Body of pancreas (tissue), 4 donors: ENCODE results near the gene MAST4.

Experiments
- CTCF ChIP-seq, 7 experiments: fragments of 450-650 bp in 4 of 7; fragments of 200-600 bp in 3 of 7; sonication (generic) in 3 of 7; IDR thresholded peaks; one replicate each; pipeline ENCODE4 v1.5.1; 2016 to 2019; ENCODE audit warnings: antibody characterized with exemption in 7 of 7
- POLR2A ChIP-seq, 3 donors: fragments of 450-650 bp; IDR thresholded peaks; one replicate each; pipeline ENCODE4 v1.6.1; 2016; ENCODE audit warnings: antibody characterized with exemption in 3 of 3, mild to moderate bottlenecking in 2 of 3

GRCh38 chr5:66826696-66827095, 230.5 kb downstream of the MAST4 start:
- no peak for TF ChIP-seq CTCF (IDR thresholded peaks at IDR 0.05)
- no peak for TF ChIP-seq POLR2A (IDR thresholded peaks at IDR 0.05)
